WTC11 (cell line): ENCODE results near the gene BRMS1. TPM values are rescaled to one million over a fixed set of nuclear protein-coding genes. Genes with fewer than 3 reads are reported as not detected.

Experiments
- ATAC-seq: fragments of 200-7000 bp; cut with Tn5 transposase; 2 replicates; pipeline ENCODE4 v1.10.0; 2021; ENCODE audit warnings: mild to moderate bottlenecking, moderate library complexity
- CTCF ChIA-PET: fragments of 300-600 bp; sonication (Branson Sonifier 250); formaldehyde crosslinking; loops from one replicate; lab custom pipeline; 2021; ENCODE audit warnings: antibody characterized with exemption; lab: Charles Lee
- POLR2A ChIA-PET: fragments of 350-600 bp; sonication (Branson Sonifier 250); formaldehyde crosslinking; loops from one replicate; lab custom pipeline; 2021; ENCODE audit warnings: antibody characterized with exemption; lab: Charles Lee
- DNase-seq: peaks from one replicate; pipeline ENCODE4 v3.0.0; 2021; ENCODE audit warnings: low spot score
- H3K27ac Mint-ChIP-seq: 2 replicates; pipeline ENCODE4 v1.8.0; 2021; ENCODE audit warnings: mixed read lengths
- H3K27me3 Mint-ChIP-seq: 2 replicates; pipeline ENCODE4 v1.8.0; 2021; ENCODE audit warnings: low read depth, mild to moderate bottlenecking, moderate library complexity, mixed read lengths
- H3K36me3 Mint-ChIP-seq: 2 replicates; pipeline ENCODE4 v1.8.0; 2021; ENCODE audit warnings: mixed read lengths
- H3K4me1 Mint-ChIP-seq: 2 replicates; pipeline ENCODE4 v1.8.0; 2022; ENCODE audit warnings: mixed read lengths
- H3K4me3 Mint-ChIP-seq: 2 replicates; pipeline ENCODE4 v1.8.0; 2021; ENCODE audit warnings: mild to moderate bottlenecking, moderate library complexity, mixed read lengths
- H3K9me3 Mint-ChIP-seq: 2 replicates; pipeline ENCODE4 v1.8.0; 2021; ENCODE audit warnings: mixed read lengths
- ATF2 ChIP-seq: sonication (generic); formaldehyde crosslinking; IDR thresholded peaks from 2 replicates; pipeline ENCODE4 v1.8.1; 2022; ENCODE audit warnings: low read depth, missing genetic modification reagents, borderline replicate concordance
- CDX4 ChIP-seq: fragments of 250-450 bp; sonication (Bioruptor Pico); IDR thresholded peaks from 2 replicates; pipeline ENCODE4 v1.9.0; 2021; ENCODE audit warnings: moderate library complexity, mild to moderate bottlenecking, inconsistent platforms, borderline replicate concordance
- CREM ChIP-seq: sonication (generic); formaldehyde crosslinking; IDR thresholded peaks from 2 replicates; pipeline ENCODE4 v1.8.1; 2022; ENCODE audit warnings: mild to moderate bottlenecking, missing genetic modification reagents, moderate library complexity
- E2F4 ChIP-seq: sonication (generic); formaldehyde crosslinking; IDR thresholded peaks from 2 replicates; pipeline ENCODE4 v1.8.1; 2022; ENCODE audit warnings: low read depth, mild to moderate bottlenecking, moderate library complexity, missing genetic modification reagents, borderline replicate concordance
- FOXP1 ChIP-seq: sonication (generic); formaldehyde crosslinking; IDR thresholded peaks from 2 replicates; pipeline ENCODE4 v1.8.0; 2022; ENCODE audit warnings: missing genetic modification reagents, mild to moderate bottlenecking, moderate library complexity, borderline replicate concordance
- FOXP4 ChIP-seq: sonication (generic); formaldehyde crosslinking; IDR thresholded peaks from 2 replicates; pipeline ENCODE4 v1.8.0; 2022; ENCODE audit warnings: mild to moderate bottlenecking, missing genetic modification reagents
- GRHL2 ChIP-seq: fragments of 250-450 bp; sonication (Bioruptor Pico); IDR thresholded peaks from 2 replicates; pipeline ENCODE4 v1.8.0; 2022; ENCODE audit warnings: mild to moderate bottlenecking, moderate library complexity; ENCODE audit not compliant: insufficient replicate concordance, severe bottlenecking
- MLX ChIP-seq: sonication (generic); formaldehyde crosslinking; IDR thresholded peaks from 2 replicates; pipeline ENCODE4 v1.8.1; 2023; ENCODE audit warnings: mild to moderate bottlenecking, missing genetic modification reagents, moderate library complexity
- MXD4 ChIP-seq: fragments of 250-450 bp; sonication (Bioruptor Pico); IDR thresholded peaks from 2 replicates; pipeline ENCODE4 v1.8.0; 2021; ENCODE audit warnings: mild to moderate bottlenecking, moderate library complexity, borderline replicate concordance
- NFATC4 ChIP-seq: fragments of 250-450 bp; sonication (Bioruptor Pico); IDR thresholded peaks from 2 replicates; pipeline ENCODE4 v1.9.0; 2021; ENCODE audit warnings: mild to moderate bottlenecking
- NR2C2 ChIP-seq: sonication (generic); formaldehyde crosslinking; IDR thresholded peaks from 2 replicates; pipeline ENCODE4 v1.8.0; 2022; ENCODE audit warnings: mild to moderate bottlenecking, missing genetic modification reagents
- OVOL2 ChIP-seq: fragments of 250-450 bp; sonication (Bioruptor Pico); IDR thresholded peaks from 2 replicates; pipeline ENCODE4 v1.9.0; 2021; ENCODE audit warnings: mild to moderate bottlenecking, borderline replicate concordance
- PRDM15 ChIP-seq: sonication (generic); formaldehyde crosslinking; IDR thresholded peaks from 2 replicates; pipeline ENCODE4 v1.8.0; 2022; ENCODE audit warnings: missing genetic modification reagents
- PREB ChIP-seq: sonication (generic); formaldehyde crosslinking; IDR thresholded peaks from 2 replicates; pipeline ENCODE4 v1.8.1; 2022; ENCODE audit warnings: mild to moderate bottlenecking, missing genetic modification reagents, moderate library complexity, borderline replicate concordance
- SMAD3 ChIP-seq: sonication (generic); formaldehyde crosslinking; IDR thresholded peaks from 2 replicates; pipeline ENCODE4 v1.8.0; 2022; ENCODE audit warnings: missing genetic modification reagents, mild to moderate bottlenecking, borderline replicate concordance
- SP1 ChIP-seq: sonication (generic); formaldehyde crosslinking; conservative IDR thresholded peaks from 2 replicates; pipeline ENCODE4 v1.8.1; 2022; ENCODE audit warnings: missing genetic modification reagents
- TEAD1 ChIP-seq: sonication (generic); formaldehyde crosslinking; IDR thresholded peaks from 2 replicates; pipeline ENCODE4 v1.8.0; 2022; ENCODE audit warnings: mild to moderate bottlenecking, missing genetic modification reagents
- ZNF281 ChIP-seq: sonication (generic); formaldehyde crosslinking; IDR thresholded peaks from 2 replicates; pipeline ENCODE4 v1.8.0; 2023; ENCODE audit warnings: mild to moderate bottlenecking, missing genetic modification reagents
- ZNF396 ChIP-seq: fragments of 250-450 bp; sonication (Bioruptor Pico); IDR thresholded peaks from 2 replicates; pipeline ENCODE4 v1.8.0; 2021; ENCODE audit warnings: mild to moderate bottlenecking, moderate library complexity, borderline replicate concordance
- total RNA-seq: library from RNA; stranded (reverse); gene quantifications from 3 replicates; pipeline ENCODE4 v1.2.3, GENCODE V29; 2021

Gene BRMS1
- total RNA-seq, 1 experiment from 2014 or later = 44.5 TPM

GRCh38 chr11:66310324-66310723 is 34.6 kb downstream of the BRMS1 start:
- H3K4me3 Mint-ChIP-seq = no peak overlapping the region
- no peak for DNase-seq

GRCh38 chr11:66309475-66309874 is 35.4 kb downstream of the BRMS1 start:
- CTCF ChIA-PET = interaction anchor here (0.7 to 5.8 kb wide), 6 partner anchors 21 to 79 kb away, joined by 3 to 319 read pairs (median 3); partner anchors contain the start of genes RIN1 and YIF1A
- Mint-ChIP-seq H3K4me3 (no peak overlapping the region), H3K9me3 (no peaks in the 10 kb centered on the region), H3K4me1 (peaks cover 13% of the 10 kb centered on the region), H3K36me3 (no peaks in the 10 kb centered on the region), H3K27ac (no peak overlapping the region), H3K27me3 (peaks cover 4% of the 10 kb centered on the region)
- POLR2A ChIA-PET = interaction anchor here (0.7 to 1.1 kb wide), 2 partner anchors 21 to 157 kb away, joined by 3 to 4 read pairs; partner anchors contain the start of gene YIF1A
- no peak for DNase-seq
- ATAC-seq = no peak
- TF ChIP-seq OVOL2 (CRISPR knock-in tag) = no peak
- no peak for TF ChIP-seq CREM (CRISPR knock-in tag)
- no peak for TF ChIP-seq ZNF281 (CRISPR knock-in tag)
- TF ChIP-seq NR2C2 (CRISPR knock-in tag) = no peak
- TF ChIP-seq ATF2 (CRISPR knock-in tag) = no peak
- TF ChIP-seq ZNF396 (CRISPR knock-in tag) = no peak
- no peak for TF ChIP-seq TEAD1 (CRISPR knock-in tag)
- no peak for TF ChIP-seq PRDM15
- no peak for TF ChIP-seq FOXP4 (CRISPR knock-in tag)
- TF ChIP-seq PREB (CRISPR knock-in tag) = no peak
- TF ChIP-seq MLX = no peak
- no peak for TF ChIP-seq CDX4 (CRISPR knock-in tag)
- TF ChIP-seq SP1 (CRISPR knock-in tag) = no peak
- no peak for TF ChIP-seq FOXP1
- no peak for TF ChIP-seq SMAD3
- no peak for TF ChIP-seq GRHL2

More at GRCh38 chr11:66310324-66310723, 34.6 kb downstream of the BRMS1 start:
- H3K27ac Mint-ChIP-seq = no peak overlapping the region
- CTCF ChIA-PET = interaction anchor here (0.7 to 5.8 kb wide), 16 partner anchors 10 to 108 kb away, joined by 3 to 319 read pairs (median 20); partner anchors contain the start of genes B4GAT1, RAB1B, RIN1 and TMEM151A
- POLR2A ChIA-PET = interaction anchor here (1.1 kb wide), 1 partner anchor 21 kb away, joined by 4 read pairs; the partner anchor contains the start of gene YIF1A
- H3K36me3 Mint-ChIP-seq = no peaks in the 10 kb centered on the region
- no peak for ATAC-seq
- peaks cover 7% of the 10 kb centered on the region for H3K27me3 Mint-ChIP-seq
- no peak for TF ChIP-seq NFATC4 (CRISPR knock-in tag)
- no peak for TF ChIP-seq MXD4
- no peak for TF ChIP-seq E2F4 (CRISPR knock-in tag)
- H3K4me1 Mint-ChIP-seq = peaks cover 13% of the 10 kb centered on the region
- no peaks in the 10 kb centered on the region for H3K9me3 Mint-ChIP-seq
